NCI-H2081 (cell line): ENCODE data around the gene ADGRD1.

Experiments used
- DNase-seq, 2 experiments: peaks; one replicate each; lab custom pipeline; 2025; lab: John Stamatoyannopoulos, UW

Gene ADGRD1

DNA sequence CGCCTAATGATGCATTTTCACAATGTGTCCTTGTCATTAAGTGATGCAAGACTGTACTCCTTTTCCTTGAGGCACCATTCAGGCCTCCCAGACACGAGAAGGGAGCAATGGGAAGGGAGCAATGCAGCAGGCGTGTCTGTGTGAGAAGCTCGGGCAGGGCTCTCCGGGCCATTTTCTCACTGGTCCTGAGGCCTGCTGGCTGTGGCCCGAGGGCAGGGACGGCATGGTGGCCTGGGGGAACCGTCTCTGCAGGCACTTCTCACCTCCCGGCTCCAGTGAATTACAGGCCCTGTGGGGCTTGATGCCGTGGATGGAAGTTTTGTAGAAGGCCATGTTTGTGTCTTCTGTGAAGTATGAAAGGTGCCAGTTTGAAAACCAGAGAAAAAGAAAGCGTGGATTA lies 71.0 kb downstream of the ADGRD1 start:
- no peak for DNase-seq

DNA sequence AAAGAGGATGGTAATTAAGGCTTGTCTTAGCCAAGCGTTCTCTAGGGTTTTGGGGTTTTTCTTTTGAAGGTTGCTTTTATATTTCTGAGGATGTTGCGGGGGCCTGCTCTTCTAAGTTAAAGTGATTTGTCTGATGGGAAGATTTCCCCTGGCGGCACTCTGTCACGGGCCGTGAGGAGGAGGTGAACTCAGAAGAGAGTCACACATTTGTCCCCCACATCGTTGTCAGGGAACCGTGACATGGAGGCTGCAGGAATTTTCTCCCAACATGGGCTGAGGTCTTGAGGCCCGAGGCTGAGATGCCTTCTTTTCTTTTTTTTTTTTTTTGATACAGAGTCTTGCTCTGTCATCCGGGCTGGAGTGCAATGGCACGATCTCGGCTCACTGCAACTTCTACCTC lies 71.5 kb downstream of the ADGRD1 start:
- DNase-seq: no peak

DNA sequence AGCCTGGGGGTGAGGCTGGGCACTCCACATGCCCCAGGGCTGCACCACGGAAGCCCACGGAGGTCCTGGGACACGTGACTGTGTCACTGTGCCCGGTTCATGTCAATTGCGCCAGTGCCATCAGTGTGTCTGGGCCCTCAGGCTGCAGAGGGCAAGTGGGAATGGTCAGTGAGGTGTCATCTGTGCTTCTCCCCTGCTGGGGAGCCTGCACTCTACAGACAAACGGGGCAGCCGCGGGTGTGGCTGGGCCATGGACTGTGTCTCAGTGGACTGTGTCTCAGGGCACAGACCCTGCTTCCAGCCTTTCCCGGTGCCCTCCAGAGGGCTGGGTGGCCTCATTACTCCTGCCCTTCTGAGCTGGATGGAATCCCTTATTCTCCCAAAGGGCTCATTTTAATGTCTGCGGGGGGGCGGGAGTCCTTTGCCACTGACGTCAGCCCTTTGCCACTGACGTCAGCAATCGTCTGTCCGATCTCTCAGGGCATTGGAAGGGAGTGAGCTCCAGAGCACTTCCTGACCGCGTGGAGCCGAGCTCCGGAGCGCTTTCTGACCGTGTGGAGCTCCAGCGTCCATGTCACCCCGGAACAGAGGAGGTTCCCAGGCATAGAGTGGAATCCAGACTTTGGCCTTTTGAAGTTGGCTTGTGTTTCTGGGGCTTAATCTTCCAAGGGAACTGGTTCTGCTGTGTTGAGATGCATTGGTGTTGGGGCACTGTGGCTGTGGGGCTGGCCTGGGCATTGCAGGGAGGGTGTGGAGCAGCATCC lies 72.4 kb downstream of the ADGRD1 start:
- no peak for DNase-seq

DNA sequence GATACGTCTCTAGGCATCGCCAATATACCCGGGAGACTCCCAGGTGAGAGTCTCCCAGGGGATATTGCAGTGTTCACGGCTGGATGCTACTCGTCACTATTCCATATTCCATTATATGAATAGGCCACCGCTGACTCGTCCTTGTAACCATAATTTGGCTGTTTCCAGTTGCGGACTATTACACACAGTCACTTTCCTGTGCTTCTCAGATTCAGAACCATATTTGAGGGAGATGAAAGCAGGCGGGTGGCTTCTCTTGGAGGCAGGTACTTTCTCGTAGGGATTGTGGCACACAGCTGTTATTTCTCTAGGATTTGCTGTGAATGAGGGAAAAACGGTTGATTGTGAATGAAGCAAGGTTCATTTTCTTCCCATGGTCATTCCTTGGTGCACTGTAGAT lies 73.0 kb downstream of the ADGRD1 start:
- no peak for DNase-seq

DNA sequence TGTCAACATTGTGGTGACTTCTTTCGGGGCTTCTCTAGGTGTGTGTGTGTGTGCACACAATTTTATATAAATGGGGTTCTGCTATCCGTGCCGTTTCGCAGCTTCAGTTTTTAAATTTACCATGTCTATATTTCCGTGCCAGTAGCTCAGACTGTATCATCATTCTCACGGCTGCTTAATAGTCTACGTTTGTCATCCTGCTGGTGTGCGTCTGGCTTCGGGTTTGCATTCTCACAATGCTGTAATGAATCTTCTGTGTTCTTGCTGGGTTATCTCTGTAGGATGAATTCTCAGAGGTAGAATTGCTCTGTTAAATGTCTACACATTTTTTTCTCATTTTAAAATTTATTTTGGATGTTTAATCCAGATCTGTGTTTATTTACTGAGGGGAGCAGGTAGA lies 73.6 kb downstream of the ADGRD1 start:
- no peak for DNase-seq

DNA sequence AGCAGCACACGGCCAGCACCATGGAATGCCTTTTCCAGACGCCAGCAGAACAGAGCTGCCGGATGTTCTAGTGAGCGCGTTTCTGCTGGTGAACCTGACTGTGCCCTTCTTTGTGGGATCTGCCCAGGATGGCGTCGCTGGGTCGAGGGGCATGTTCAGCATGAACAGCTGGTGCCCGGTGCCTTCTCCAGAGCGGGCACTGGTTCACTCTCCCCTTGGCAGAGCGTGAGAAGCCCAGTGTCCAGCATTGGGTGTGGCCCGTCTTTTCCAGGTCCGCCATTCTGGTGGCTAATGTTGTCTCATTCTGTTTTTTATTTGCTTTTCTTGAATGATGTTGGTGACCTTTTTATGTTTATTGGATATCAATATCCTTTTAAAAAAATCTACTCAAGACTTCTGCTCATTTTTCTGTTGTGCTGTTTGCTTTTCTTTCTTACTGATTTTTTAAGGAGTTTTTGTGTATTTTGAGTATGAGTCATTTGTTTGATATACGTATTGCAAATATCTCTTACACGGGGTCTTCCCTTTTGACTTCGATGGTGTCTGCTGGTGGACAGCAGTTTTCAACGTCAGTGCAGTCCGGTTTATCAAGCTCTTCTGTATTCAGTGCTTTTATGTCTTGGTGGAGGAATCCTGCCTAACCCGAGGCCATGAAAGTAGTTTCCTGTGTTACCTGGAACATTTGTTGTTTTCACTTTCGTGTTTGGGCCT lies 74.3 kb downstream of the ADGRD1 start:
- DNase-seq: no peak

DNA sequence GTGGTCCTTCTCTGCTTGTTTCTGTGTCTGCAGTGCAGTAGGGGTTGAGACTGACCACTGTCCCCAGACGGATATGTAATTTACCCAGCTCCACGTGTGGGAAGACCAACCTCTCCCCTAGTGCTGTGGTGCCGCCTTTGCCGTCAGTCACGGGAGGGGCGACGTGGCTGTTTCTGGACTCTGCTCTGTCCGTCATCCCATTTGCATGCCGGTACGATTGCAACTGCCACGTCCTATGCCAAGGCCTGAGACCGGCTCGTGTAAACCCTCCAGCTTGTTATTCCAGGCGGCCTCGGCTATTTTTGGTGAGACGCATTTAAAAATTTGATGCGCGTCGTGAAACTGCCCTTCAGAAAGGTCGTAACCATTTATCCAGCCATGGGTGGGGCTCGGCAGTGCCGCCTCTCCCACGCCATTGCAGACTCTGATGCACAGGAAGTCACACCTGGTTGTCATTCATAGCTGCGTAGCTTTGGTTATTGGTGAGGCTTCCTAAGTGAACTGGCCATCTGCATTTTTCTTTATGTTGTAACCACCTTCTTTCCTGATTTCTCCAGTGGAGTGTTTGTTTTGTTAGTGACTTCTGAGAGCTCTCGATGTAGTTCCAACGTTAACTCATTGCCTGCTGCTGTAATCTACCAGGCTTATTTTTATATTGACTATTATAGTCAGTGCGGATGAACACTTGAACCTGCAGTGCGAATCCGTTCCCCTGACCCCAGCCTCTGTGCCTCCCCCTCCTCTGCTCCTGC lies 75.1 kb downstream of the ADGRD1 start:
- no peak for DNase-seq

DNA sequence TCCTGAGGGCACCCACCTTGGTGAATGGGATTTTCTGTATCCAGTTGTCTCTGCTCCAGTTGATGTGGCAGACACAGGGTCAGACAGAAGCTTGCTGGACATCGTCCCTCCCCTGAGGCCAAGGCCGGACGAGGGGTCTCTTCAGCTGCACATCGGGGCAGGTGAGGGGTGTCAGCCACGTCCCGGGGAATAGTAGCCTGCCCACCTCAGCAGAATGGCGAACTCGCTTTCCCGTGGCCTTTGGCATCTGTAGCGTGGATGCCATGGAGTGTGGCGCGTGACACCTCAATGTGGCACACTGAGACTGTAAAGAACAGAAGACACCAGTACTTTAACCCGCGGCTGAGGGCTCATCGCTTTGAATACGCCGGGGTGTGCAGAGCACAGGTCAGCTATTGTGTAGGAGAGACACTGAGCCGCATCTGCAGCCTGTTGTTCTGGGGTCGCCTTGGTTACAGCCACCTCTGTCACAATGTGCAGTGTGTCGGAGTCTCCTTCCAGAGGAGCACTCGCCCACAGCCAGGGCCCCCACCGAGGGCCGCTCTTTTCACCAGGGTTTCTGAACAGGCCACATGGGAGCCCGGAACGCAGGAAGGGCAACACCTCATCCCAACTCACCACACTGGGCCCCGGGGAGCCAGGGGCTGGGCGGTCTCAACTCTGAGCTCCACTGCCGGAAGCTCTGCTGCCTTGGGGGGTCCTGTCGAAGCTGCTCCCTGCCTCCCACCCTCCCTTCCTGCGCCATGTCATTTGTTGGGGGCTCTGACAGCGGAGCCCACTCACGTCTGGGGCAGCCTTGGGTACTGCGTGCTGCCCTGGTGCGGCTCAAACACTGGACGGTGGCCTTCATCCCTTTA lies 77.0 kb downstream of the ADGRD1 start:
- DNase-seq: no peak

DNA sequence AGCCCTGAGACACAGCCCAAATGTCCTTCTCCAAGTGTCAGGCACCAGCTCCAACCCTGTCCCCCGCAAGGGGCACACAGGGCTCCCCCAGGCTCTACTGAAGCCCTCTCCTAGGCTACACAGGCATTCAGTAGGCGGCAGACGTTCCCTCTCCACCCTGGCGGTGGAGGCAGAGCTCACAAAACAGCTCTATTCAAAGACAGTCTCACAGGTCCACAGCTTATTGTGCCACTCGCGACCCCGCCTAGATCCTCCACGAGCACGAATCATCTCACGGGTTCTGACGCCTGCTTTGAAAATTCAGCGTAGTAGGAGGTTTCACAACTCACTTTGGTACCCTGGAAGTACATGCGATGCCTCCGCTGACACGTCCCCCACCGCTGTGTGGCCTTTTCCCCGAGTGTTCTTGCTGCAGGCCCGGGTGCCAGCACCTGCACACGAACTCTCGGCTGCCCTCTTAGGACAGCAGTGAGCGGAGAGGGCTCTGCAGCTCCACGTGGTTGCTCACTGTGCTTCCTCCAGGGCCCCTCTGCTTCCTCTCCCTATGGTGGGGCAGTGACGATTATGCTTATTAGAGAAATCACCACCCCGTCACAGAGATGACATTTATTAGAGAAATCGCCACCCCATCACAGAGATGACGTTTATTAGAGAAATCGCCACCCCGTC lies 78.5 kb downstream of the ADGRD1 start:
- DNase-seq: no peak

DNA sequence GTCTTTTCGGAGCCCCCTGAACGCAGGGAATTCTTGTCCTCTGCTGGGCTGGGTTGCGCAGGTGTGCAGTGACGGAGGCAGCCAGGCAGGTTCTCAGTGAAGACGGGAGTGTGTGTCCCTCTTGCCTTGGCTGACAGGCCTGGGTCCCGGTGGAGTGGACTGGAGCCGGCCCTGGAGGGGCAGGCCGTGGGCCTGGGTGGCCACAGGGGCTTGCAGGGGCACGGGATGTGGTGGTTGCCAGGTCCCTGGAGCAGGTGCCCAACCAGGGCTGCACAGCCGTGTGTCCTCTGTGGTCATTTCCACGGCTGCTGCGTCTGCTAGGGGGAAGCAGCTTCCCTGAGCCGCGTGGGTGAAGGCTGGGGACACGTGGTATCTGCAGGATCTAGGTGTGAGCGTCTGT lies 79.8 kb downstream of the ADGRD1 start:
- DNase-seq: no peak

DNA sequence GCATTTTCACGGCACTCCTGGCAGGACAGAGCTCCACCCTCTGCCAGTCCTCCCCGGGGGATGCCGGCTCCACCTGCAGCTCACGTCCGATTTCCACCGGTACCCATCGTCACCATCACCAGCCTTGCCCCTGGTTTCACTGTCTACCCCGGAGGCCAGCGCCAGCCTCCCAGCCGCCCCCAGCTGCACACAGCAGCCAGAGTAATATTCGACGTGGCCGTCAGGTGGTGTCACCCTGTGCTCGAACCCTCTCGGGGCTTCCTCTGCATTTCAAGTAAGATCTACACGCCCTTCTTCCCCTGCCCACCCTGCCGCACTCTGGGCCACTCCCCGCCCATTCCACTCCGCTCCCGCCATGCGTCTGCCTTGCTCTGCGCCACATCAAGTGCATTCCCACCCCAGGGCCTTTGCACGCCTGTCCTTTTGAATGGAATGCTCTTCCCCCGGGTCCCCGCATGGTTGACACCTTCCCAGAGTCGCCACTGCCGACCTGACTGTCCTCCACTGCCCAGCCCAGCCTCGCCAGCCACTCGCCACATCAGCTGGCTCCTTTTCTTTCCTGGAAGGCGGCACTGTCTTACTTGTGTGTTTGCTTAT lies 80.3 kb downstream of the ADGRD1 start:
- DNase-seq: no peak

DNA sequence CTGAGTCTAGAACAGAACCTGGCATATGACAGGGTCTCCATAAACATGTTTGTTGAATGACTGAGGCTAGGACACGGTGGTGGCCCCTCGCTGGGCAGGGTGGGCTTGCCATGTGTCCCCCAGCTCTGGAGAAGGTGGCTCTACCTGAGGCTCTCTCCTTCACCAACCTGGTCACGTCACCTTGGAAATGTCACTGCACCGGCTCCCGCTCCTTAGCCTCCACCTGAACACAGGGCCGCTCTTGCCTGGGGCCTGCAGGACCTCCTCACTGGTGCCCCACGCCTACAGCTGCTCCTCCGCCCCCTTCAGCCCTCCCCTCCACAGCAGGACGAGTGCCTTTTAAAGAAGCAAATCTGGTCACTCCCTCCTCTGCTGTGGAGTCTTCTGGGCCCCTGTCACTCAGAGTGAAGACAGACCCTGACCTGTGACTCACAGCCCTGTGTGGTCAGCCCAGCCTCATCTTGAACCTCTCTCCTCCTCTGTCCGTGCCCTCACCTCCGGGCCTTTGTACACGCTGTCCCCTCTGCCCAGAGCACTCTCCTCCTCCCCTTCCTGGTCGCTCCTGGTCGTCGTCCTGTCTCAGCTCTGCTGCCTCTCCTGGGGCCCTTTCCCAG lies 81.0 kb downstream of the ADGRD1 start:
- DNase-seq: no peak

DNA sequence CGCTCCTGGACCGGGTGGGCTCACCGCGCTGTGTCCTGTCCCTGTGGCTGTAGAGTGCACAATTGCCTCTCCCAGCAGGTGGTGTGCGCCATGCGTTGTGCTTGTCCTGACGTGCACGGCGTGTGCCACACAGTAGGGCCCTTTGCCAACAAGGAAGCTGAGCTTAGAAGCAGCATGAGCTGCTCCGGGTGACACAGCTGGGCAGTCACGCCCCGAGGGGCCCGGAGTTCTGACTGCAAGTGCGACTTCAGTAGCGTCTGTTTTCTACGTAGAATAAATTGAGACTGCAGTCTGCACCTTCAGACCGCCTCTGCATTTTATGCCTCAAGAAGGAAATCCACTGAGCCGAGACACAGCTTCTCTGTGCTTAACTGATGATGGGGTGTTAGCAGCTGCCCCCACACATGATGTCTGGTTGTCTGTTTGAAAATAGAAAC lies 81.6 kb downstream of the ADGRD1 start:
- DNase-seq: no peak

DNA sequence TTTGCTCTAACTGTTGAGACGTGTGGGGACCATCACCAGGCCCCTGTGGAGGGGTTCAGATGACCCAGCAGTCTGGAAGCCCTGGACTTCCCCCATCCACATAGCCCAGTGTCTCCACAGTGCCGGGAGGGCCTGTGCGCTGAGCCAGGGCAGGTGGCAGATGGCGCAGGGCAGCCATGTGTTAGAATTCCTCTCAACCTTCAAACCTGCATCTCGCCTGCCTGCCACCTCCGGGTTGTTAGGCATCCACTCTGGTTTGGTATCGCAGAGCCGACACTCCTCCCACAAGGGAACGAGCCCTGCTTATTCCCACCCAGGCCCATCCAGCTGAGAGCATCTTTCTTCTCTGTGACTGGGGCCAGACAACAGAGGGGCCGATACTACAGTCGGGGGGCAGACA lies 84.5 kb downstream of the ADGRD1 start:
- no peak for DNase-seq

DNA sequence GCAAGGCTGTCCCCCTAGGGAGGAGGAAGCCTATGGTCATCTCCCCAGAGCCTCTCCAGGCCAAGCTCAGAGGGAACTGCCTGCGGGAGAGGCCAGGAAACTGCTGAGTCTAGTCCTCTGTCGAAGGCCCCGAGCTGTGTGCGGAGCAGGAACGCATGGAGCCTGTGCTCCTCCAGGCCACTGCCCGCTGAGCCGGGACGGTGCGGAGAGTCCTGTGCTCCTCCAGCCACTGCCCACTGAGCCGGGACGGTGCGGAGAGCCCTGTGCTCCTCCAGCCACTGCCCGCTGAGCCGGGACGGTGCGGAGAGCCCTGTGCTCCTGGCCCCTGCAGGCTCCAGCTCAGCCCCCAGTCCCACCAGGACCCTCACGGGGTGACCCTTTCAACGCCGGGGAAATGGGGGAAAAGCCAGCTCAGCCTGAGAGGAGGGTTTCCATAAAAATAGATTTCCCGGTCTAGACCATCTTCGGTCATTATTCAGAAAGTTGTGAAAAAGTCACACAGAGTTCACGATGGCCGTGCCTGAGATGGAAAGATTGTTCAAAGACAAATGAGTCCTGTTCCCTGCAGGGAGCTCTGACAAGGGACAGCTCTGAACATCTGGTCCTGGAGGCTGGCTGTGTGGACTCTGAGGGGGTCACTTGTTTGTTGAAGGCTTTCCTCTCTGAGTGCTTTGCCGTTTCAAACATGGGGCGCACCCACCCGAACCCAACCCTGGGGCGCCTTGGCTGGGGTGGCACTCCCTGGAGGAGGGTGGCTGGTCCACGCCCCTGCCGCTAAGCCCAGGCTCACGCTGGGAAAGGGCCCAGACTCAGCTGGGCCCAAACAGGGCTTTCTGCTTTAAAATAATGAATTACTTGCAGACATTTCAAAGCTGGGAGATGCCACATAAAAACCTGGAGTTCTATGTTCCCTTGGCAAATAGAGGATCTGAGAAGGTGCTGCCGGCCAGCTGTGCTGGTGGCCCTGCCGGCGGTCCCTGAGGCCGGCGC lies 85.5 kb downstream of the ADGRD1 start:
- DNase-seq: no peak

DNA sequence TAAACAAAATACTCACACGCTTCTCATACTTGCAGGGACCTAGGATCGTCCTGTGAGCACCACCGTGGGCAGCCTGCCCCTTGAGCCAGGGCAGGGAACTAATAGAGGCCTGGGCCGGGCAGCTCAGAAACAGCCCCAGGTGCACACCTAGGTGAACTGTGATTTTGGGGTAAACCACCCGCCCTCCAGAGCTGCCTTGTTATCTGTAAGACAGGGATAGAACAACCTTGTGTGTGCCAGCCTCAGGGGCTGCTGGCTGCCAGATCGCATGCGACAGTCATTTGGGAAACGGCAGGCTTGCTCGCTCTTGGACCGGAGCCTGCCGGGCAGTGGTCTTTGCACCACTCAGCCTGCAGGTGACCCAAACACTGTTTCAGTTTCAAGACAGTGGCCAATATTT lies 86.8 kb downstream of the ADGRD1 start:
- DNase-seq: no peak

DNA sequence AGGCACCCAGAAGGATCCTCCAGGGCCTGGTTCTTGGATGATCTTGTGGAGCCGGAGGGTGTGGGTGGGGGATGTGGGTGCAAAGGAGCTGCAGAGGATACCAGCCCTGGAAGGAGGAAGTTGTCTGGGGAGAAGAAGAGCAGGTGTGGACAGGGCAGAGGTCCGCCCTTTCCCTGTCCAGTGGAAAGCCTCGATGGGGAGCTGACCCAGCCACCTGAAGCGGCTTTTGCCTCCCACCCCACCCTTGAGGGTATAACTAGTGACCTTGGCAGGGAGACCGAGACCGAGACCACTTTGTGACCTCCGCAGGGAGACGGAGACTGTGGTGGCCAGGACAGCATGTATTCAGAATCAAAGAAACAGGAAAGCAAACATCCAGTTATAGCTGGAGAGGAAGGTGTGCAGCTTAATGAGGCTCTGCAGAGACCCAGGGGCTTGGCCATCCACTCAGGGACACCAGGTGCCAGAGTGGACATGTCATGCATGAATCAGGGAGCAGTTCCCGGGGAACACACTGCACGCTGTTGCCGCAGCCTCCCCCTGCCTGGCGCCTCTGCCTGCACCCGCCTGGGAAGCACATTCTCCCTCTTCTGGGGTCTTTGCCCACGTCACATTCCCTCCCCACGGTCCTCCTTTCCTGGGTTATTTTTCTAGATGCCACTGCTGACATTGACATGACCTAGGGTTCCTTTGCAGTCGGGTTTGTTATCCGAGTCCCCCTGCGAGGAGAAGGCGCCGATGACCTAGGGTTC lies 87.7 kb downstream of the ADGRD1 start:
- DNase-seq: no peak

DNA sequence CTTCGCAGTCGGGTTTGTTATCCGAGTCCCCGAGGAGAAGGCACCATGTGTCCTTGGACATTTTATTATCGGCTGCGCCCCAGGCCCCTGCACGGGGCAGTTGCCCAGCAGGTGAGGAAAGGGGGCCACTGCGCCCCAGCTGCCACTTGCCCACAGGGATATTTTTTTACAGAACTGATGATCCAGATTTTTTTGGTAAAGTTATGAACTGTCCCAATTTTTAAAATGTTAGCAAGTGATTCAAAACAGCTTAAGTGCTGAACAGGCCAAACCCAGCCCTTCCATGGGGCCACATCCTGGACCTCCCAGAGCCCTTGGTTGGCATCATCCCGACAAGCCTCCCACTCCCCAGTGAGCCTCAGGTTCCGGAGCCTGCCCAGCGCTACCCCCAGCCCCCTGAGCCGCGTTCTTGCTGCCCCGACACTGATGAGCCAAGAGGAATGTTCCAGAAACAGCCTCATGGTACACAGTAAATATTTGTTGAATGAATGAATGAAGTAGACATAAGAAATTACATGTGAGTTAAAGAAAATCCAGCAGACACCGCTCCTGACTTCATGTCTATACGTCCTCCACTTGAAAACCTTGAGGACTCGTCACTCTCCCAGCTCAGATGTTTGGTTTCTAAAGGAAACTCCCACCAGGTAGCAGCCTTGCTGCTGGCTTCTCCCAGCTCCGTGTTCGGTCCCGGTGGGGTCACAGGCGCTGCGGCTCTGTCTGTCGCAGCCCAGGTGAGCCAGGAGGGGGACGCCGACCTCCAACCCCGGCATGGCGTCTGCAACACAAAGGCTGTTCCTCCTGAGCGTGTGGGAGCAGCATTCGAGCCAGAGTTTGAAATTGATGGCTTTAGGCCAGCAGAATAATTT lies 88.5 kb downstream of the ADGRD1 start:
- DNase-seq: no peak
